Limb (tissue), 2 donors: ENCODE measurements around the gene GALC.

Experiments
- DNase-seq, 2 donors: peaks; one replicate each; pipeline ENCODE4 v3.0.0-alpha.2; 2016; ENCODE audit errors: extremely low spot score in 2 of 2

Gene GALC

DNA sequence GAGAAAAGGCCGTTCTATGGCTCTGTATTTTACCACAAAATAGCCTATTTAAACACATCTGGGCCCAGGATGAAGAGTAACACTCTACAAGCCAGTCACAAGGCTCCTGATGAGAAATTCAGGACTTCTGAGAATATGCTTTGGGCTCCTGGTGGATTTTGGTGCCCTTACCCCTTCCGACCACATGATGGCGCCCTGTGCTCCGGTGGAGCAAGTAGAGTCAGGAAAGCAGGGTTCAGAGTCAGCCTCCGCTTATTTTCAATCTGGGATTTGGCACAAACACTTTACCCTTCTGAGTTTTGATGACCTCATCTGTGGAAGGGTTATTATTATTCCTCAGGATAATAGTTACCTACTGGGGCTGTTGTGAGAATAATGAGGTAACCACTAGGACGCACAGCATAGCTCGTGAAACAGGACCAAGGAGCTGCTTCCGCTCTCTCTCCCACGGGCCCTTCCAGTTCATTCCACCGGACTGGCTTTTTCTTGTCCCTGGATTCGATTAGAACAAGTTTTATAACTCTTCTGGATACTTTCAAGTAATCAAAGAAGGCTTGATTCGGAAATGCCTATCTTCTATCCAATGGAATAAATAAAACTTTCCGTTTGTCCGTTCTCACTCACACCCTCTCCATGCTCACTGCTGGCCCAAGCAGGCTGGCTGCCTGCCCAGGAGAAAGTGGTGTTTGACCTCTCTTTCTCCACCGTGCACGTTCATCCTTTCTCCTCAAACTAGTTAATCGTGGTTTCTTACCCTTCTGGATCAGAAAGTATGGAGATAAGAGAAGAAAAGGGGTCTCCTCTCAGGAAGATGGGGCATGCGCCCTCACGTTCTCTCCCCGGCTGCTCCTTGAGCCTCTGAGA is 104.6 kb downstream of the GALC start:
- DNase-seq, result no peak

DNA sequence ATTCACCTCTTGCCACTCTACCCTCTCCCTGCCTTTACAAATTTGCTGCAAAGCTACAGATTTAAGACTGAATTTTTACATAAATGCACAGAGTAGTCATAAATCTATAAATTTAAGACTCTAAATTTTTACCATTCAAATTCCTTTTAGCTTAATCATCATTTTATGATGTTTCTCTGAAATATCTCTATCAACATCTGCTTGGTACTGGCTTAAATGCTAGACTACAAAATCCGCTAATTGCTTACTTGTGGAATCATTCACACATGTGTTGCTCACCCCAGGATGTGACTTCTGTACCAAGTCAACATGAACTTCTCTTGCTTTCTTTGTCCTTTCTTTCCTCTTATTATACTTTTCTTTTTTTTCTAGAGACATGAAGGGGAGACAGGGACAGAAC is 109.2 kb downstream of the GALC start:
- no peak for DNase-seq
